ENCODE data around the gene PTTG2. TPM values are rescaled to one million over a fixed set of nuclear protein-coding genes. Genes with fewer than 3 reads are reported as not detected.

The PTTG2 gene
- polyA plus RNA-seq, 1 of the 3 experiments (the other 2 are of a cell fraction) = not detected

DNA sequence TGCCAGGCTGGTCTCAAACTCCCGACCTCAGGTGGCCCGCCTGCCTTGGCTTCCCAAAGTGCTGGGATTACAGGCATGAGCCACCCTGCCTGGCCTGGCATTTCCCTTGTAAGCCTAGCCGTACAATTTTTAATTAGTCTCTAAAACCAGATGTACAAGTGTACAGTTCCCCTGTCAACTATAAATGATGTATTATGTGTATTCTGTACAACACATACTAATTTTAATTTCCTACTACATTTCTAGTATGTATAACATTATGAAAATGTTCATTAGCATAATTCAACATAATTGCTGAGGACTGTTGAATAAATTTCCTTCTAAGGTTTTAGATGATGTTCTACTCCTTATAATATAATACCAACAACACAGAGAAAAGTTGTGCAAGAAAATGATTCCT lies 41.5 kb upstream of the PTTG2 start:
- H3K4me1 ChIP-seq (ENCODE audit: control insufficient read depth in 1 of 2, insufficient read depth in 2 of 2, low read depth in 1 of 2, low read length in 1 of 2) = no peaks in the 10 kb centered on the region
- H3K9ac ChIP-seq = no peak overlapping the region
- H2AFZ ChIP-seq (ENCODE audit: low read depth) = no peak overlapping the region
- H3K27me3 ChIP-seq (ENCODE audit: insufficient read depth) = peaks cover 15% of the 10 kb centered on the region
- no peaks in the 10 kb centered on the region for H3F3A ChIP-seq (replicated peaks; ENCODE audit: insufficient read depth)
- no peaks in the 10 kb centered on the region for H3K79me2 ChIP-seq (ENCODE audit: insufficient read depth)
- no peak overlapping the region for H3K4me3 ChIP-seq (ENCODE audit: low read depth in 2 of 2, low read length in 1 of 2)
- H3K27ac ChIP-seq (ENCODE audit: low read depth in 2 of 2, low read length in 1 of 2) = no peak overlapping the region
- H3K9me2 ChIP-seq = no peaks in the 10 kb centered on the region
- H4K20me1 ChIP-seq (ENCODE audit: insufficient read depth) = no peaks in the 10 kb centered on the region
- no peaks in the 10 kb centered on the region for H3K36me3 ChIP-seq (replicated peaks in 1 of 2; ENCODE audit: control insufficient read depth in 1 of 2, insufficient read depth in 2 of 2, low read length in 1 of 2)
- CTCF ChIA-PET = no interaction called here
- no peak overlapping the region for H3K4me2 ChIP-seq
- no peak for DNase-seq
- WGBS (ENCODE audit: low lambda C conversion rate) = 60% methylated on average over 3 of the region's 3 CpGs
- no peaks in the 10 kb centered on the region for H3K9me3 ChIP-seq
- TF ChIP-seq GATA2 (CRISPR knock-in tag; IDR thresholded peaks at IDR 0.05) = no peak
- POLR2A ChIA-PET = no interaction called here

DNA sequence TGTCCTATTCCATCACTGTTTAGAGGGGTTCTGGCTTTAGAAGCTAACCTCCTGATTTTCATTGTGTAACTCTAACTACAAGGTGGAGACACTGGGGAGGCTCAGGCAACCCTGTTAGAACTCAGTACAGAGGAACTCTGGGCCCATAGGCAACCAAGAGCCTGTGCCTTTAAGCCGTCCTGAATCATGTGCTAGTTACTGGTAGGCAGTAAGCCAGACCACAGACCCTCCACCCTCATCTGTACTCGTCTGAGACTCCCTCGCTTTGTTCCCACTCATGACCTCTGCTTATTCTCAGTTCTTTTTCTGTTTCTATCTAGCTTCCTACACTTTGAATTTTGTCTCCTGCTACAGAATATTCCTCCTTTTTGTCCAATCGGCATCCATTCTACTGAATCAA lies 37.9 kb upstream of the PTTG2 start:
- H3K9me3 ChIP-seq = no peaks in the 10 kb centered on the region
- H3K36me3 ChIP-seq (replicated peaks in 1 of 2; ENCODE audit: control insufficient read depth in 1 of 2, insufficient read depth in 2 of 2, low read length in 1 of 2) = no peaks in the 10 kb centered on the region
- 39% methylated on average over 4 of the region's 4 CpGs for WGBS (ENCODE audit: low lambda C conversion rate)
- H3K79me2 ChIP-seq (ENCODE audit: insufficient read depth) = no peaks in the 10 kb centered on the region
- CTCF ChIA-PET = interaction anchor here (1.4 kb wide), 1 partner anchor 31 kb away, joined by 3 read pairs; the partner anchor contains the start of gene TBC1D1
- H4K20me1 ChIP-seq (ENCODE audit: insufficient read depth) = no peaks in the 10 kb centered on the region
- H3F3A ChIP-seq (replicated peaks; ENCODE audit: insufficient read depth) = no peaks in the 10 kb centered on the region
- H3K9me2 ChIP-seq = no peaks in the 10 kb centered on the region
- DNase-seq = no peak
- no peak overlapping the region for H3K9ac ChIP-seq
- TF ChIP-seq TEAD4 (IDR thresholded peaks at IDR 0.05; ENCODE audit: borderline replicate concordance, insufficient read depth) (no peak), POLR2AphosphoS5 (IDR thresholded peaks at IDR 0.05; ENCODE audit: low read depth, low read length) (no peak), SMC3 (IDR thresholded peaks at IDR 0.05; ENCODE audit: low read depth, low read length) (no peak), GABPA (IDR thresholded peaks at IDR 0.05; ENCODE audit: low read depth) (no peak), JUND (IDR thresholded peaks at IDR 0.05) (no peak), RFX5 (IDR thresholded peaks at IDR 0.05; ENCODE audit: low read length) (no peak), FOXM1 (IDR thresholded peaks at IDR 0.05; ENCODE audit: low read depth) (no peak), FOXJ3 (CRISPR knock-in tag; IDR thresholded peaks at IDR 0.05) (no peak), RAD21 (IDR thresholded peaks at IDR 0.05; ENCODE audit: low read length) (no peak), RXRA (IDR thresholded peaks at IDR 0.05; ENCODE audit: borderline replicate concordance, low read depth) (no peak), NRF1 (IDR thresholded peaks at IDR 0.05; ENCODE audit: low read depth, low read length) (no peak), ELF1 (IDR thresholded peaks at IDR 0.05) (no peak), TAF1 (IDR thresholded peaks at IDR 0.05; ENCODE audit: borderline replicate concordance, low read depth, low read length) (no peak), TCF12 (IDR thresholded peaks at IDR 0.05) (no peak), PBX3 (IDR thresholded peaks at IDR 0.05) (no peak), CTCF (IDR thresholded peaks at IDR 0.05) (no peak), YY1 (IDR thresholded peaks at IDR 0.05; ENCODE audit: low read depth) (no peak), ZBTB33 (IDR thresholded peaks at IDR 0.05; ENCODE audit: borderline replicate concordance, low read depth) (no peak)
- TF ChIP-seq, protein P1, sequence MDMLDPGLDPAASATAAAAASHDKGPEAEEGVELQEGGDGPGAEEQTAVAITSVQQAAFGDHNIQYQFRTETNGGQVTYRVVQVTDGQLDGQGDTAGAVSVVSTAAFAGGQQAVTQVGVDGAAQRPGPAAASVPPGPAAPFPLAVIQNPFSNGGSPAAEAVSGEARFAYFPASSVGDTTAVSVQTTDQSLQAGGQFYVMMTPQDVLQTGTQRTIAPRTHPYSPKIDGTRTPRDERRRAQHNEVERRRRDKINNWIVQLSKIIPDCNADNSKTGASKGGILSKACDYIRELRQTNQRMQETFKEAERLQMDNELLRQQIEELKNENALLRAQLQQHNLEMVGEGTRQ (IDR thresholded peaks at IDR 0.05; ENCODE audit: borderline replicate concordance, low read depth, low read length) = no peak
- TF ChIP-seq, protein P2, sequence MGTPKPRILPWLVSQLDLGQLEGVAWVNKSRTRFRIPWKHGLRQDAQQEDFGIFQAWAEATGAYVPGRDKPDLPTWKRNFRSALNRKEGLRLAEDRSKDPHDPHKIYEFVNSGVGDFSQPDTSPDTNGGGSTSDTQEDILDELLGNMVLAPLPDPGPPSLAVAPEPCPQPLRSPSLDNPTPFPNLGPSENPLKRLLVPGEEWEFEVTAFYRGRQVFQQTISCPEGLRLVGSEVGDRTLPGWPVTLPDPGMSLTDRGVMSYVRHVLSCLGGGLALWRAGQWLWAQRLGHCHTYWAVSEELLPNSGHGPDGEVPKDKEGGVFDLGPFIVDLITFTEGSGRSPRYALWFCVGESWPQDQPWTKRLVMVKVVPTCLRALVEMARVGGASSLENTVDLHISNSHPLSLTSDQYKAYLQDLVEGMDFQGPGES (IDR thresholded peaks at IDR 0.05; ENCODE audit: low read depth, low read length) = no peak
- H3K27me3 ChIP-seq (ENCODE audit: insufficient read depth) = peaks cover 17% of the 10 kb centered on the region
- H2AFZ ChIP-seq (ENCODE audit: low read depth) = no peak overlapping the region
- H3K4me1 ChIP-seq (ENCODE audit: control insufficient read depth in 1 of 2, insufficient read depth in 2 of 2, low read depth in 1 of 2, low read length in 1 of 2) = no peaks in the 10 kb centered on the region
- POLR2A ChIA-PET = no interaction called here
- H3K4me3 ChIP-seq (ENCODE audit: low read depth in 2 of 2, low read length in 1 of 2) = no peak overlapping the region
- no peak overlapping the region for H3K4me2 ChIP-seq
- H3K27ac ChIP-seq (ENCODE audit: low read depth in 2 of 2, low read length in 1 of 2) = no peak overlapping the region

Measured in SK-N-SH (cell line).